ENCODE measurements around the gene OR5K4.

DNA sequence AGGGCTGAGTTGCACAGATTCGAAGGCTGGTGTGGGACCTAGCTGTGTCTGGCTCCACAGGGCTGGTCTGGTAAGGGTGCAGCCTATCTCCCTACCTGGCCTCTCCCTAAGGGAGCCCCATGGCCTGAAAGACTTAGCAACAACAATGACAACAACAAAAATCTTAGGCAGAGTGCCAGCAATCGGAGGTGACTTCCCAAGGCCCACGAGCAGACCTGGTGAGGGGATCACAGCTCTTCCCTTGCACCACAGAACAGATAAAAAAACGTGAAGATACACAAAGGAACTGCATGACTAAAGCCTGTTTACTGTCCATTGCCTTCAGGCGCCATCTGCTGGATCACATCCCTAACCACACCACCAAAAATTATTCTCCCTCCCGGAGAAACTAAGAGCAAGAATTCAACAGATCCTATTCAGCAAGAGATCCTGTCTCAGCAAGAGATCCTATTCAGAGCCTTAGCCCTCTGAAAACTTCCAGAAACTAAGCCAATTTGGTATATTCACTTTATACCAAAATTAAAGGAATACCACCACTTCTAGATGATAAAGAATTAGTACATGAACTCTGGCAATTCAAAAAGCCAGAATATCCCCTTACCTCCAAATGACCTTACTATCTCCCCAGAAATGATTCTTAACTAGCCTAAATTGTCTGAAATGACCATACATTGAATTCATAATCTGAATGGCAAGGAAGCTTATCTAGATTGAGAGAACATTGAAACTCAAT is 24.1 kb upstream of the OR5K4 start:
- TF ChIP-seq, protein P1, sequence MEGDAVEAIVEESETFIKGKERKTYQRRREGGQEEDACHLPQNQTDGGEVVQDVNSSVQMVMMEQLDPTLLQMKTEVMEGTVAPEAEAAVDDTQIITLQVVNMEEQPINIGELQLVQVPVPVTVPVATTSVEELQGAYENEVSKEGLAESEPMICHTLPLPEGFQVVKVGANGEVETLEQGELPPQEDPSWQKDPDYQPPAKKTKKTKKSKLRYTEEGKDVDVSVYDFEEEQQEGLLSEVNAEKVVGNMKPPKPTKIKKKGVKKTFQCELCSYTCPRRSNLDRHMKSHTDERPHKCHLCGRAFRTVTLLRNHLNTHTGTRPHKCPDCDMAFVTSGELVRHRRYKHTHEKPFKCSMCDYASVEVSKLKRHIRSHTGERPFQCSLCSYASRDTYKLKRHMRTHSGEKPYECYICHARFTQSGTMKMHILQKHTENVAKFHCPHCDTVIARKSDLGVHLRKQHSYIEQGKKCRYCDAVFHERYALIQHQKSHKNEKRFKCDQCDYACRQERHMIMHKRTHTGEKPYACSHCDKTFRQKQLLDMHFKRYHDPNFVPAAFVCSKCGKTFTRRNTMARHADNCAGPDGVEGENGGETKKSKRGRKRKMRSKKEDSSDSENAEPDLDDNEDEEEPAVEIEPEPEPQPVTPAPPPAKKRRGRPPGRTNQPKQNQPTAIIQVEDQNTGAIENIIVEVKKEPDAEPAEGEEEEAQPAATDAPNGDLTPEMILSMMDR (IDR thresholded peaks at IDR 0.05; ENCODE audit: insufficient read depth, low read depth, low read length) = peak; percentile 75
- no peak for TF ChIP-seq EZH2 (IDR thresholded peaks at IDR 0.05; ENCODE audit: insufficient read depth, low read length)
